HepG2 (cell line): ENCODE measurements around the gene LTB4R.

Source experiments
- ATF5 ChIP-seq: sonication (generic); formaldehyde crosslinking; IDR thresholded peaks from 2 replicates; pipeline ENCODE4 v1.4.0; 2020; ENCODE audit warnings: mild to moderate bottlenecking, low read depth, missing genetic modification reagents
- ATF6 ChIP-seq: sonication (generic); formaldehyde crosslinking; conservative IDR thresholded peaks from 2 replicates; pipeline ENCODE4 v1.4.0; 2020; ENCODE audit warnings: missing genetic modification reagents
- CBX5 ChIP-seq: sonication (generic); formaldehyde crosslinking; IDR thresholded peaks from 2 replicates; pipeline ENCODE4 v1.4.0; 2020; ENCODE audit warnings: missing genetic modification reagents, borderline replicate concordance
- CEBPB ChIP-seq: IDR thresholded peaks from 2 replicates; pipeline ENCODE4 v1.6.1; 2011; ENCODE audit warnings: low read depth, low read length, improper control_type of control experiment, borderline replicate concordance
- DMTF1 ChIP-seq: sonication (generic); formaldehyde crosslinking; IDR thresholded peaks from 2 replicates; pipeline ENCODE4 v1.4.0; 2020; ENCODE audit warnings: mild to moderate bottlenecking, missing genetic modification reagents
- HIVEP1 ChIP-seq: sonication (generic); formaldehyde crosslinking; IDR thresholded peaks from 2 replicates; pipeline ENCODE4 v1.4.0; 2020; ENCODE audit warnings: mild to moderate bottlenecking, missing genetic modification reagents
- NONO ChIP-seq, 2 experiments: fragments of 450-650 bp in 1 of 2; sonication (generic) in 1 of 2; formaldehyde crosslinking in 1 of 2; IDR thresholded peaks in 1 of 2; conservative IDR thresholded peaks in 1 of 2; 2 replicates each; pipeline versions ENCODE4 v1.6.1 to v1.8.0; 2017 to 2022; ENCODE audit warnings: mild to moderate bottlenecking in 1 of 2, missing genetic modification reagents in 1 of 2, moderate library complexity in 1 of 2
- POLR2AphosphoS5 ChIP-seq: IDR thresholded peaks from 2 replicates; pipeline ENCODE4 v1.6.1; 2012; ENCODE audit warnings: low read depth, low read length
- SNAI1 ChIP-seq: sonication (generic); formaldehyde crosslinking; IDR thresholded peaks from 2 replicates; pipeline ENCODE4 v1.5.0; 2020; ENCODE audit warnings: mild to moderate bottlenecking, missing genetic modification reagents, borderline replicate concordance
- ZNF121 ChIP-seq: sonication (generic); formaldehyde crosslinking; IDR thresholded peaks from 2 replicates; pipeline ENCODE4 v1.5.0; 2020; ENCODE audit warnings: mild to moderate bottlenecking, missing genetic modification reagents
- ZNF367 ChIP-seq: sonication (generic); formaldehyde crosslinking; IDR thresholded peaks from 2 replicates; pipeline ENCODE4 v1.4.0; 2020; ENCODE audit warnings: missing genetic modification reagents, borderline replicate concordance
- ZNF512 ChIP-seq: sonication (generic); formaldehyde crosslinking; IDR thresholded peaks from 2 replicates; pipeline ENCODE4 v1.4.0; 2020; ENCODE audit warnings: mild to moderate bottlenecking, missing genetic modification reagents
- TF ChIP-seq, protein P1 (sequence below): sonication (generic); formaldehyde crosslinking; IDR thresholded peaks from 2 replicates; pipeline ENCODE4 v1.4.0; 2020; ENCODE audit warnings: missing genetic modification reagents
- TF ChIP-seq, protein P2 (sequence below): sonication (generic); formaldehyde crosslinking; IDR thresholded peaks from 2 replicates; pipeline ENCODE4 v1.5.0; 2020; ENCODE audit warnings: mild to moderate bottlenecking, missing genetic modification reagents, moderate library complexity

GRCh38 chr14:24355009-24355408 lies 43.7 kb downstream of the LTB4R start:
- TF ChIP-seq NONO (IDR thresholded peaks at IDR 0.05) (no peak), NONO (CRISPR knock-in tag; conservative IDR thresholded peaks at IDR 0.05) (no peak), CBX5 (no peak), SNAI1 (no peak), POLR2AphosphoS5 (no peak), HIVEP1 (CRISPR knock-in tag) (no peak), ATF6 (CRISPR knock-in tag) (no peak), ZNF367 (CRISPR knock-in tag) (no peak), CEBPB (no peak), ZNF512 (no peak), ZNF121 (CRISPR knock-in tag) (no peak), DMTF1 (CRISPR knock-in tag) (no peak), ATF5 (CRISPR knock-in tag) (no peak)
- TF ChIP-seq, protein P1, sequence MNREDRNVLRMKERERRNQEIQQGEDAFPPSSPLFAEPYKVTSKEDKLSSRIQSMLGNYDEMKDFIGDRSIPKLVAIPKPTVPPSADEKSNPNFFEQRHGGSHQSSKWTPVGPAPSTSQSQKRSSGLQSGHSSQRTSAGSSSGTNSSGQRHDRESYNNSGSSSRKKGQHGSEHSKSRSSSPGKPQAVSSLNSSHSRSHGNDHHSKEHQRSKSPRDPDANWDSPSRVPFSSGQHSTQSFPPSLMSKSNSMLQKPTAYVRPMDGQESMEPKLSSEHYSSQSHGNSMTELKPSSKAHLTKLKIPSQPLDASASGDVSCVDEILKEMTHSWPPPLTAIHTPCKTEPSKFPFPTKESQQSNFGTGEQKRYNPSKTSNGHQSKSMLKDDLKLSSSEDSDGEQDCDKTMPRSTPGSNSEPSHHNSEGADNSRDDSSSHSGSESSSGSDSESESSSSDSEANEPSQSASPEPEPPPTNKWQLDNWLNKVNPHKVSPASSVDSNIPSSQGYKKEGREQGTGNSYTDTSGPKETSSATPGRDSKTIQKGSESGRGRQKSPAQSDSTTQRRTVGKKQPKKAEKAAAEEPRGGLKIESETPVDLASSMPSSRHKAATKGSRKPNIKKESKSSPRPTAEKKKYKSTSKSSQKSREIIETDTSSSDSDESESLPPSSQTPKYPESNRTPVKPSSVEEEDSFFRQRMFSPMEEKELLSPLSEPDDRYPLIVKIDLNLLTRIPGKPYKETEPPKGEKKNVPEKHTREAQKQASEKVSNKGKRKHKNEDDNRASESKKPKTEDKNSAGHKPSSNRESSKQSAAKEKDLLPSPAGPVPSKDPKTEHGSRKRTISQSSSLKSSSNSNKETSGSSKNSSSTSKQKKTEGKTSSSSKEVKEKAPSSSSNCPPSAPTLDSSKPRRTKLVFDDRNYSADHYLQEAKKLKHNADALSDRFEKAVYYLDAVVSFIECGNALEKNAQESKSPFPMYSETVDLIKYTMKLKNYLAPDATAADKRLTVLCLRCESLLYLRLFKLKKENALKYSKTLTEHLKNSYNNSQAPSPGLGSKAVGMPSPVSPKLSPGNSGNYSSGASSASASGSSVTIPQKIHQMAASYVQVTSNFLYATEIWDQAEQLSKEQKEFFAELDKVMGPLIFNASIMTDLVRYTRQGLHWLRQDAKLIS (CRISPR knock-in tag): no peak
- TF ChIP-seq, protein P2, sequence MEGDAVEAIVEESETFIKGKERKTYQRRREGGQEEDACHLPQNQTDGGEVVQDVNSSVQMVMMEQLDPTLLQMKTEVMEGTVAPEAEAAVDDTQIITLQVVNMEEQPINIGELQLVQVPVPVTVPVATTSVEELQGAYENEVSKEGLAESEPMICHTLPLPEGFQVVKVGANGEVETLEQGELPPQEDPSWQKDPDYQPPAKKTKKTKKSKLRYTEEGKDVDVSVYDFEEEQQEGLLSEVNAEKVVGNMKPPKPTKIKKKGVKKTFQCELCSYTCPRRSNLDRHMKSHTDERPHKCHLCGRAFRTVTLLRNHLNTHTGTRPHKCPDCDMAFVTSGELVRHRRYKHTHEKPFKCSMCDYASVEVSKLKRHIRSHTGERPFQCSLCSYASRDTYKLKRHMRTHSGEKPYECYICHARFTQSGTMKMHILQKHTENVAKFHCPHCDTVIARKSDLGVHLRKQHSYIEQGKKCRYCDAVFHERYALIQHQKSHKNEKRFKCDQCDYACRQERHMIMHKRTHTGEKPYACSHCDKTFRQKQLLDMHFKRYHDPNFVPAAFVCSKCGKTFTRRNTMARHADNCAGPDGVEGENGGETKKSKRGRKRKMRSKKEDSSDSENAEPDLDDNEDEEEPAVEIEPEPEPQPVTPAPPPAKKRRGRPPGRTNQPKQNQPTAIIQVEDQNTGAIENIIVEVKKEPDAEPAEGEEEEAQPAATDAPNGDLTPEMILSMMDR (CRISPR knock-in tag): no peak
